Activated naive CD4-positive, alpha-beta T cell treated with anti-CD3 and anti-CD28 coated beads, Interleukin-2, amount 10 ng/mL, durations not matched to agents 7 days and 5 days (primary cell): ENCODE data around the gene WTIP.
A peak's percentile ranks its signal among the peaks of the same experiment; 100 is the strongest.
"Not testable (repeated sequence)": the region's sequence is repeated elsewhere in the genome, so short reads cannot be mapped to it uniquely, and the experiment has no call there.

Experiments
- CTCF ChIA-PET: fragments of 350-600 bp; sonication (Branson Sonifier 250); formaldehyde crosslinking; loops from one replicate; lab custom pipeline; 2021; ENCODE audit warnings: antibody characterized with exemption; lab: Charles Lee
- DNase-seq: peaks from one replicate; pipeline ENCODE4 v3.0.0-alpha.2; 2020
- H3K27ac Mint-ChIP-seq: one replicate; pipeline ENCODE4 v1.8.0; 2021; ENCODE audit warnings: mild to moderate bottlenecking, moderate library complexity, mixed read lengths
- H3K27me3 Mint-ChIP-seq: one replicate; pipeline ENCODE4 v1.8.0; 2021; ENCODE audit warnings: mild to moderate bottlenecking, mixed read lengths
- H3K36me3 Mint-ChIP-seq: one replicate; pipeline ENCODE4 v1.8.0; 2021; ENCODE audit warnings: mixed read lengths
- H3K4me1 Mint-ChIP-seq: one replicate; pipeline ENCODE4 v1.8.0; 2021; ENCODE audit warnings: mixed read lengths
- H3K4me3 Mint-ChIP-seq: one replicate; pipeline ENCODE4 v1.8.0; 2021; ENCODE audit warnings: mild to moderate bottlenecking, moderate library complexity, mixed read lengths
- H3K9me3 Mint-ChIP-seq: one replicate; pipeline ENCODE4 v1.8.0; 2021; ENCODE audit warnings: mixed read lengths

The WTIP gene

DNA sequence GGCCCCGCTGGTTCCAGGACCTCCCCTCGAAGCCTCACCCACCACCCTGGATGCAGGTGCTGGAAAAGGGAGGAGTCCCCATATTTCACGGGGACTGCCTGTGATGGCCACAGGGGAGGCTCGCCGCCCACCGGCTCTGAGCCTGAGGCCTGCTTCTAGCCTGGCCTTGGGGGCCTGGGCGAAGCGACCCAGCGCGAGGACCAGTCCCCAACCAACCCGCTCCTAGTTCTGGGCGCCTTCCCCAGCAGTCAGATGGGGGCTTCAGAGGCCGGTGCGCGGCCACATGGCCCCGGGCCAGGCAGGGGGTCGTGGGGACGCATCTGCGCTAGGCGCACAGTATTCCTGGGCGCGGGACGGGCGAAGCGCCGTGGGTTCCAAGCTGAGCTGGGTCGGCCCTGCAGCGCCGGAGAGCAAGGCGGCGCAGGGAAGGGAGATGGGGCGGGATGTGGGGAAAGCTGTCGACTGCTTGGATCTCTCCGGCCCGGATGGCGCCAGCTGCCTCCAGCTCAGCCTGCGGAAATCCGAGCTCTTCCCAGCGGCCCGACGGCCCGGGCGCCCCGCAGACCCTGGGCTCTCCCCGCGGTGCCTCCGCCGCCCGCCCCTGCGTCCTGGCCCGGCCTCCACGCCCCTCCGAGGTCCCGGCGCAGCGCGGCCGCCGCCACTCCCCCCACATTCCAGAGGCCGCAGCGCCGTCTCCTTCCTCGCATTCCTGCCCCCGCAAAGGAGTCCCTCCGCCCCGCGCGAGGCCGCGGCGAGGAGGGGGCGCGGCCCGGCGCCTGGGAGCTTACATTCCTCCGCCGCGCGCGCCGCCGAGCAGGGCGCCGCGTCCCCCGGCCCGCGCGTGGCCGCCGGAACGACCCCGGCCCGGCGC lies at the start of gene WTIP:
WTIP (plus strand) TSS at position 788 of the 871 bp plus-strand sequence. CDS start 217 bp downstream, outside the sequence.
- H3K9me3 Mint-ChIP-seq: no peaks in the 10 kb centered on the region
- H3K4me3 Mint-ChIP-seq: peak within 1 kb of the TSS; percentile 31
- peaks cover 7% of the 10 kb centered on the region for H3K4me1 Mint-ChIP-seq
- H3K36me3 Mint-ChIP-seq: no peaks in the 10 kb centered on the region
- H3K27ac Mint-ChIP-seq: no peak within 1 kb of the TSS
- H3K27me3 Mint-ChIP-seq: peaks cover 72% of the 10 kb centered on the region
- no peak for DNase-seq
- CTCF ChIA-PET: interaction anchor here (1.3 kb wide), 1 partner anchor 9 kb away, joined by 4 read pairs; no protein-coding TSS in a partner anchor

DNA sequence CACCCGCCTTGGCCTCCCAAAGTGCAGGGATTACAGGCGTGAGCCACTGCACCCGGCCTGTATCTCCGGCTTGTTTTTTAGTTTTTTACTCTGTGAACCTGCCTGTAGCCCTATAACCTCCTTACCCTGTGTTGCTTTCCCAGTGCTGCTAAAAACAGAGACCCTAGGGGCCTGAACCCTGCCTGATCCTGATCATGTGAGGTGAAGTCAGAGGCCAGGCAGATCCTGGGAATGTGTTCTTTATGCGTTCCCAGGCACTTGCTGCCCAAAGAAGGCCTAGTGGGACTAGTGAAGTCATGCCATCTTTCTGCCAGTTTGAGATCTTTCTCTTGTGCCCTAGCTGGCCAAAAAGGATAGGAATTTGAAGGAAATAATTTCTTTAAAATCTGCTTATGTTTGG lies 48.8 kb upstream of the WTIP start:
- peaks cover 34% of the 10 kb centered on the region for H3K4me1 Mint-ChIP-seq
- no peak overlapping the region for H3K27ac Mint-ChIP-seq
- no peak for DNase-seq
- H3K27me3 Mint-ChIP-seq: no peaks in the 10 kb centered on the region
- H3K9me3 Mint-ChIP-seq: no peaks in the 10 kb centered on the region
- no peak overlapping the region for H3K4me3 Mint-ChIP-seq
- CTCF ChIA-PET: interaction anchor here (1.2 kb wide), 1 partner anchor 18 kb away, joined by 3 read pairs; no protein-coding TSS in a partner anchor
- peaks cover 50% of the 10 kb centered on the region for H3K36me3 Mint-ChIP-seq

DNA sequence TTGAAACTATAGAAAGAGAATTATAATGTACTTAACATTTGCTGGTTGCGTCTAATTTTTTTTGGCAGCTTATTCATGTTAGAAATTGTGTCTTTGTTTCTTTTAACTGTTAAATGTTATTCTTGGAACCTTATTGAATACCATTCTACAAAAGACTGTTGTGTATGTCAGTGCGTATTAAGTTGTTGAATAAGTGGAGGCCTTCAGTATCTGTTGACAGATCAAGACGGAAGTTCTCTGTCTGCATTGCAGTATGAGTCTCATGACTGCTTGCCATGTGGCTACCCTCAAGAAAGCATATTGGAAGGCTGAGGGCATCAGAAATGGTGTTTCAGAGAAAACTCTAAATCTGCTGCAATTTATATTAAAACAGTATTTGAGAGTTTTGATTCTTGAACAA lies 44.8 kb upstream of the WTIP start:
- H3K4me1 Mint-ChIP-seq: peaks cover 8% of the 10 kb centered on the region
- peaks cover 59% of the 10 kb centered on the region for H3K36me3 Mint-ChIP-seq
- CTCF ChIA-PET: no interaction called here
- no peaks in the 10 kb centered on the region for H3K27me3 Mint-ChIP-seq
- DNase-seq: no peak
- no peaks in the 10 kb centered on the region for H3K9me3 Mint-ChIP-seq
- no peak overlapping the region for H3K4me3 Mint-ChIP-seq
- H3K27ac Mint-ChIP-seq: no peak overlapping the region

DNA sequence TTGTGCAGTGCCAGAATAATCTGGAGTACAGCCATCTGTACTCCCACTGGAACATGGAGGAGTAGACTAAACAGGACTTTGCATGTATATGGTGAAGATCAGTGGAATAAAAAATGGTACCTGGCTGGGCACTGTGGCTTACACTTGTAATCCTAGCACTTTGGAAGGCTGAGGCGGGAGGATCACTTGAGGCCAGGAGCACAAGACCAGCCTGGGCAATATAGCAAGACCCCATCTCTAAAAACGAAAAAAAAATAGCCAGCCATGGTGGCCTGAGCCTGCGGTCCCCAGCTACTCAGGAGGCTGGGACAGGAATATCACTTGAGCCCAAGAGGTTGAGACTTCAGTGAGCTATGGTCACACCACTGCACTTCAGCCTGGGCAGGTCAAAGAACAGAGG lies 33.4 kb upstream of the WTIP start:
- Mint-ChIP-seq H3K27me3 (no peaks in the 10 kb centered on the region), H3K4me3 (no peak overlapping the region), H3K27ac (no peak overlapping the region), H3K9me3 (no peaks in the 10 kb centered on the region), H3K36me3 (peaks cover 67% of the 10 kb centered on the region), H3K4me1 (no peaks in the 10 kb centered on the region)
- DNase-seq: no peak
- CTCF ChIA-PET: no interaction called here

DNA sequence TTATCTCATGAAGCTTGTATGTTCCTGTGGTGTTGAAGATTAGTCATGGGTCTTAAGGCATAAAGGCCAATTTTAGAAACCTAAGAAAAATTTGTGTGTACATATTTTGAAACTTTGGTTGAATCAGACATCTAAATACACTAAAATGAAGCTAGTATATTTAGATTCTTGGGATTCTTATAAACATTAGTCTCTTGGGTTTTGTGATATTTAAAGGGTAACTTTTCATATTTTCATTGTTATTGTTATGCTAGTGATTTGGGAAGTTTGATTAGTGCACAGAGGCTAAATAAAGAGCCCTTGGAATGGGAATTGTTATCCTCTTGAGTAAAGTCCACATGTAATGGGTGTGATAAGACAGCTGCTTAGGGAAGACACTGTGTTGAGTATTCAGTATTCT lies 28.8 kb upstream of the WTIP start:
- H3K36me3 Mint-ChIP-seq: peaks cover 54% of the 10 kb centered on the region
- peaks cover 2% of the 10 kb centered on the region for H3K4me1 Mint-ChIP-seq
- DNase-seq: no peak
- H3K27me3 Mint-ChIP-seq: no peaks in the 10 kb centered on the region
- CTCF ChIA-PET: no interaction called here
- no peak overlapping the region for H3K27ac Mint-ChIP-seq
- no peak overlapping the region for H3K4me3 Mint-ChIP-seq
- no peaks in the 10 kb centered on the region for H3K9me3 Mint-ChIP-seq

DNA sequence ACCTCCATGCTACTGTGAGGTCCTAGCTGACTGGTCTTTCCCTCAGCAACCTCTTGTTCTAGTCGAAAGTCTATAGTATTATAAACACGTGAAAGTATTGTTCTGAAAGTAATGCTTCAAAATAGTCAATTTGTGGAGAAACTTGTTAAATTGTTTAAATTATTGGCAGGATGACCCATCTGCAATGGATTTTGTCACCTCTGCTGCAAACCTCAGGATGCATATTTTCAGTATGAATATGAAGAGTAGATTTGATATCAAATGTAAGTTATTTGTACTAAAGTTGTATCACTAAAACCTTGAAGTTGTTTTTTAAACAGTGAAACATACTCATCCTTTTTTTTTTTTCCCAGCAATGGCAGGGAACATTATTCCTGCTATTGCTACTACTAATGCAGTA lies 27.5 kb upstream of the WTIP start:
- Mint-ChIP-seq H3K27me3 (no peaks in the 10 kb centered on the region), H3K27ac (no peak overlapping the region), H3K4me1 (peaks cover 4% of the 10 kb centered on the region), H3K4me3 (no peak overlapping the region), H3K36me3 (peaks cover 54% of the 10 kb centered on the region), H3K9me3 (no peaks in the 10 kb centered on the region)
- DNase-seq: no peak
- CTCF ChIA-PET: no interaction called here

DNA sequence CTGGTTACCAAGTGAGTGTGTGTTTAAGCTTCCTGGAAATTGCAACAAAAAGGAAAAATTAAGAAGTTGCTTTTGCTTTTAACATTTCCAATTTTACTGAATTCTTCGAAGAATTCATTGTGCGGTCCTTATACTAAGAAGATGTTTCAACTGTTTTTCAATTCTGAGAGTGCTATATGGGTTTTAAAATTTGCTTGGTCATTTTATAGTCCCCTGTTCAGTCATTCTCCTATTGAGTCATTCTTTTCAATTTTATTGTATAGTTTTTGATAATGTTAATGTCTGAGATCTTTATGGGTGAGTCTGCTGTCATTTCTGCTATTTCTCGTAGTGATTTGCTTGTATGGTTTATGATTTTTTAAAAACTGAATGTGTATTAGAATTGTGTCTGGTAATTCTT lies 26.9 kb upstream of the WTIP start:
- H3K36me3 Mint-ChIP-seq: peaks cover 54% of the 10 kb centered on the region
- H3K27ac Mint-ChIP-seq: no peak overlapping the region
- no peak overlapping the region for H3K4me3 Mint-ChIP-seq
- no peaks in the 10 kb centered on the region for H3K27me3 Mint-ChIP-seq
- CTCF ChIA-PET: no interaction called here
- no peaks in the 10 kb centered on the region for H3K9me3 Mint-ChIP-seq
- H3K4me1 Mint-ChIP-seq: peaks cover 4% of the 10 kb centered on the region
- DNase-seq: no peak

DNA sequence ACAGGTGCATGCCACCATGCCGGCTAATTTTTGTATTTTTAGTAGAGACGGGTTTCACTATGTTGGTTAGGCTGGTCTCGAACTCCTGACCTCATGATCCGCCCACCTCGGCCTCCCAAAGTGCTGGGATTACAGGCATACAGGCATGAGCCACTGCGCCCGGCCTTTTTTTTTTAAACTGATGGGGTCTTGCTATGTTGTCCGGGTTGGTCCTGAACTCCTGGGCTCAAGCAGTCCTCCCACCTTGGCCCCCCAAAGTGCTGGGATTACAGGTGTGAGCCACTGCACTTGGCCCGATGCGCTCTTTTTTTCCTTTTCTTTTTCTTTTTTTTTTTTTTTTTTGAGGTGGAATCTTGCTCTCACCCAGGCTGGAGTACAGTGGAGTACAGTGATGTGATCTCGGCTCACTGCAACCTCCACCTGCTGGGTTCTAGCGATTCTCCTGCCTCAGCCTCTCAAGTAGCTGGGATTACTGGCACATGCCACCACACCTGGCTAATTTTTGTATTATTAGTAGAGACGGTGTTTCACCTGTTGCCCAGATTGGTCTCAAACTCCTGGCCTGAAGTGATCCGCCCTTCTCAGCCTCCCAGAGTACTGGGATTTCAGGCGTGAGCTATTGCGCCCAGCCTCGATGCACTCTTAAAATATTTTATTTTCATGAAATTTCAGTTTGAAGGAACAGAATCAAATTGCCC lies 25.6 kb upstream of the WTIP start:
- H3K27me3 Mint-ChIP-seq, H3K27ac Mint-ChIP-seq, H3K9me3 Mint-ChIP-seq, DNase-seq, H3K4me3 Mint-ChIP-seq, CTCF ChIA-PET, H3K4me1 Mint-ChIP-seq: not testable (repeated sequence)
- peaks cover 58% of the 10 kb centered on the region for H3K36me3 Mint-ChIP-seq

DNA sequence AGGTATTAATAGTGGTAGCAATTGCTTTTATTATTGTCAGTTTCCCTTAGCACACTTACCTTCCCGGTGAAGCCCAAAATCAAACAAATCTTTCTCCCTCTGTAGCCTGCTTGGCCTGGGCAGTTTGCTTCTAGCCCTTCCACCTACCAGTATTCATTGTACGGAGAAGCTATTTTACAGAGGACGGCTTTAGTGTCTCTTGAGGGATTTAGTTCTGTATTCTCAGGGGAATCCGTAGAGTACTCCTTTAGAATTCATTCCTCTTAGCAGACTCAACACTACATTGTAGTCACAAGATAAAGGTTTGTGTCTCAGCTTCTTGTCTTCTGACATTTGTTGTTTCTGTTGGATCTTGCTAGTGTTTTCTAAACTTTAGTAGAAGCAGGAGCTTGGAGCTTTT lies 24.1 kb upstream of the WTIP start:
- no peak for DNase-seq
- no peaks in the 10 kb centered on the region for H3K27me3 Mint-ChIP-seq
- H3K4me1 Mint-ChIP-seq: peaks cover 4% of the 10 kb centered on the region
- H3K9me3 Mint-ChIP-seq: no peaks in the 10 kb centered on the region
- H3K4me3 Mint-ChIP-seq: no peak overlapping the region
- peaks cover 69% of the 10 kb centered on the region for H3K36me3 Mint-ChIP-seq
- CTCF ChIA-PET: interaction anchor here (0.6 to 1.2 kb wide), 2 partner anchors 14 to 99 kb away, joined by 3 read pairs; no protein-coding TSS in a partner anchor
- H3K27ac Mint-ChIP-seq: no peak overlapping the region

DNA sequence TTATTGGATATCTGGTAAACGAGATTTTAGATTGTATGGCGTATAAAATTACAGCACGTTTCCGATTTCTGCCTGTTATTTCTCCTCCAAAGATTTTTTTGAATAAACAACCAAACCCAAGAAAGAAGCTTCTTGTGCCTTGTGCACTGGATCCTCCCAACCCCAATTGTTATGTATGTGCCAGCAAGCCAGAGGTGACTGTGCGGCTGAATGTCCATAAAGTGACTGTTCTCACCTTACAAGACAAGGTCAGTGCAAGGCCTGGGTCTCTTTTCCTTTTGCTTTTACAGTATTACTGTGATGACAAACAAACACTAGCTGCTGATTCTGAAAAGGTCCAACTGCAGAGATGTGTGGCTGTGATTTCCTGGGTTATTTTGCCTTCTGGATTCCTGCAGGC lies 22.9 kb upstream of the WTIP start:
- CTCF ChIA-PET: interaction anchor here (0.6 kb wide), 1 partner anchor 148 kb away, joined by 5 read pairs; no protein-coding TSS in a partner anchor
- Mint-ChIP-seq H3K27me3 (no peaks in the 10 kb centered on the region), H3K27ac (no peak overlapping the region), H3K4me1 (peaks cover 4% of the 10 kb centered on the region), H3K4me3 (no peak overlapping the region), H3K36me3 (peaks cover 71% of the 10 kb centered on the region), H3K9me3 (no peaks in the 10 kb centered on the region)
- DNase-seq: no peak

DNA sequence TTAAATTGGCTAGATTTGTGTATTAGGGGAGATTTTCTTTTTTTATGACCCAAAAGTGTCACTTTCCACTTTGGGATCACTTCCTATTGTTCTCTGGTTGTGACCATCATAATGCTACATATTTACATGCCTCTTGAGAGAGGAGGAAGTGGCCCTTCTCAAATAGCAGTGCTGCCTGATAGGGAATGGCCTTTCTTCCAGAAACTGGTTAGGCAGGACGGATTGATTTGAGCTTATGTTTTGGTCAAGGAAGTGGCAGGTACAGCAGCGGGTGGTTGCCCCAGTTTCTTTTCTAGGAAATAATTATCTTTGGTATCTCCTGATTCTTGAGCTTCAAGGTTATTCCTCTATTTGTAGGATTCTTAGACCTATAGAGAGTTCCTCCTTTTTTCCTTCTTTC lies 21.9 kb upstream of the WTIP start:
- H3K4me3 Mint-ChIP-seq: no peak overlapping the region
- CTCF ChIA-PET: no interaction called here
- no peaks in the 10 kb centered on the region for H3K9me3 Mint-ChIP-seq
- H3K27me3 Mint-ChIP-seq: no peaks in the 10 kb centered on the region
- peaks cover 2% of the 10 kb centered on the region for H3K4me1 Mint-ChIP-seq
- peaks cover 68% of the 10 kb centered on the region for H3K36me3 Mint-ChIP-seq
- DNase-seq: no peak
- H3K27ac Mint-ChIP-seq: no peak overlapping the region

DNA sequence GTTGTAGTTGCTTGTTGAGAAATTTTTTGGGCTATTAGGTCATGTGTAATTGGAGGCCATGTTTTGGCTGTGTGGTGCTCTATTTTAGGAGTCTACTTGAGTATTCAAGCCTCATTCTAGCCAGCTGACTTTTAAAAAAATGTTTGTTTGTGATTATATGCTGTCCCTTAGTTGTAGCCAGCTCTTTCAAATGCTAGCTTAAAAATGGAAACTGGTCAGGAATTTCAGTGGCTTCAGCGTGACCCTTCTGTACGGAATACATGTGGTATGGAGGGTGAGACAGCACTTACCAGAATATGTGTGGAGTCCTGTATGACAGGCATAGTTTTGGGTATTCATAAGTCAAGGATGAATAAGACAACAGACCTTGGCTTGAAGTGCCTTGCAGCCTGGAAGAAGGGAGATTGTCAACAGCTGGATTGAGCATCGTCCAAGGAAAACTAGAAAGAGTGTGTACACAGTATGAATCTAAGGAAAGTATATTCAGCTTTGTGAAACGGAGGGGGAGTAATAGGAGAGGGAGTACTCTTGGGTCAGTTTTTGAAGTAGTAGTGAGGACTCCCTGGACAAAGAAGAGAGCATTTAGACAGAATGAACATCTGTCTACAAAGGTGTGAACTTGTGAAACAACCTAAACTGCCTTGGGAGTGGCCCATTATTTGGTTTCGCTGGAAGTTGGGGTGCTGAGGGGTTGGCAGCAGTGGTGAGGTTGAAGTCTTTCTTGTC lies 20.0 kb upstream of the WTIP start:
- no peak overlapping the region for H3K4me3 Mint-ChIP-seq
- no peak overlapping the region for H3K27ac Mint-ChIP-seq
- no peaks in the 10 kb centered on the region for H3K27me3 Mint-ChIP-seq
- H3K36me3 Mint-ChIP-seq: peaks cover 77% of the 10 kb centered on the region
- no peaks in the 10 kb centered on the region for H3K9me3 Mint-ChIP-seq
- CTCF ChIA-PET: no interaction called here
- DNase-seq: no peak
- peaks cover 2% of the 10 kb centered on the region for H3K4me1 Mint-ChIP-seq

DNA sequence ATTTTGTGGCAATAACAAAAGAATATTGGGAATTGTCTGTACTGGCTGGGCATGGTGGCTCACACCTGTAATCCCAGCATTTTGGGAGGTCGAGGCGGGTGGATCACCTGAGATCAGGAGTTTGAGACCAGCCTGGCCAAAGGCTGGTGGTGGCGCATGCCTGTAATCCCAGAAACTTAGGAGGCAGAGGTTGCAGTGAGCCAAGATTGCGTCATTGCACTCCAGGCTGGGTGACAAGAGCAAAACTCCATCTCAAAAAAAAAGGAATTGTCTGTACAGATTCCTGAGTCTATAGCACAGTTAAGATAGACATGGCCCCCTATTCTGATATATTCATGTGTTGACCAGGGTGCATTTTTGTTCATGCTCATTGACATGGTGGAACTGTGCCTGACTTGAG lies 16.8 kb upstream of the WTIP start:
- peaks cover 74% of the 10 kb centered on the region for H3K36me3 Mint-ChIP-seq
- H3K4me1 Mint-ChIP-seq, H3K27ac Mint-ChIP-seq, H3K27me3 Mint-ChIP-seq, H3K9me3 Mint-ChIP-seq, DNase-seq, H3K4me3 Mint-ChIP-seq, CTCF ChIA-PET: not testable (repeated sequence)

DNA sequence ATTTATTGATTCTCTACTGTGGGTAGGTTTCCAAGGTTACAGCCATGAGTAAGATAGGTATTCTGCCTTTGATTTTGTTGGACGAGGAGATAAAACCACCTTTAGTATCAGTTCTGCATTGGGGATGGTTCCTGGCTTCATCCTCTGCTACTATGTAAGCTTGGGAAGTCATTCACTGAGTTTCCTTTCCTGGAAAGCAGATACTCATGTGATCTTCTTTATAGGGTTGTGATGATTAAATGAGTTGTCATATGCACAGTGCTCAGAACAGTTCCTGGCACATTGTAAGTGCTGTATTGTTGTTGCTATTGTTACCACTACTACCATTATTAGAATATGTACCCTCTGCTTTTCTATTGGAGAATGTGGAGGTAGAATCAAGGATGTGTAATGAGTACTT lies 13.1 kb upstream of the WTIP start:
- no peaks in the 10 kb centered on the region for H3K4me1 Mint-ChIP-seq
- CTCF ChIA-PET: no interaction called here
- H3K4me3 Mint-ChIP-seq: no peak overlapping the region
- peaks cover 66% of the 10 kb centered on the region for H3K36me3 Mint-ChIP-seq
- no peak for DNase-seq
- no peaks in the 10 kb centered on the region for H3K9me3 Mint-ChIP-seq
- H3K27me3 Mint-ChIP-seq: no peaks in the 10 kb centered on the region
- H3K27ac Mint-ChIP-seq: no peak overlapping the region
